Lower leg skin (tissue), 3 donors: ENCODE results near the gene KIF13A.

Experiments
- CTCF ChIP-seq, 3 donors: fragments of 450-650 bp; IDR thresholded peaks; one replicate each; pipeline ENCODE4 v1.5.1; 2016; ENCODE audit warnings: antibody characterized with exemption in 3 of 3, mild to moderate bottlenecking in 3 of 3, moderate library complexity in 2 of 3
- POLR2A ChIP-seq, 2 donors: fragments of 450-650 bp; IDR thresholded peaks; one replicate each; pipeline ENCODE4 v1.6.1; 2016 to 2017; ENCODE audit warnings: antibody characterized with exemption in 2 of 2, mild to moderate bottlenecking in 1 of 2, moderate library complexity in 1 of 2

DNA sequence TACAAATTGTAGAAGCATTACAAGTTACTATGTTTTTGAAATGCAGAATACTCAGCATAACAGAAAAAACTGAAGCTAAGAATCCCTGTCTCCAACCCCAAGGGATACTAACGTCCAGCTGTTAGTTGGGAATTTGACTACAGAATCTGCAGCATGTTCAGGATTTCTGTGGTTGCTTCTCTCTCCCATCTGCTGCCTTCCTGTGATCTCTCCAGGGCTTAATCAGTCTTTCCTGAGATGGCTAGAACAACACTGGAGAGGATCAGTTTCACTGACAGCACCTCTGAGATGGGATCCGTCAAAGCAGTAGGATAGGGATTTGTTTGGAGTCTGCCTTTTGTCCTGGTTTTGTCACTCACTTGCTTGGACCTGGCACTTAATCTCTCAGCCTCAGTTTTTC, 207.4 kb downstream of the KIF13A start:
- no peak for TF ChIP-seq POLR2A (IDR thresholded peaks at IDR 0.05)
- TF ChIP-seq CTCF (IDR thresholded peaks at IDR 0.05): no peak
